ENCODE data around the gene SHISA7.

SHISA7 gene

GRCh38 chr19:55443045-55443823, at the start of gene SHISA7:
Gene SHISA7, minus strand, starts transcription at chr19:55443300. Its CDS starts 437 bp downstream, at chr19:55442863.
- DNase-seq, result no peak

- DNase-seq, result no peak
These were observed 49.4 kb upstream of the SHISA7 start for GRCh38 chr19:55492362-55492944.

DNA sequence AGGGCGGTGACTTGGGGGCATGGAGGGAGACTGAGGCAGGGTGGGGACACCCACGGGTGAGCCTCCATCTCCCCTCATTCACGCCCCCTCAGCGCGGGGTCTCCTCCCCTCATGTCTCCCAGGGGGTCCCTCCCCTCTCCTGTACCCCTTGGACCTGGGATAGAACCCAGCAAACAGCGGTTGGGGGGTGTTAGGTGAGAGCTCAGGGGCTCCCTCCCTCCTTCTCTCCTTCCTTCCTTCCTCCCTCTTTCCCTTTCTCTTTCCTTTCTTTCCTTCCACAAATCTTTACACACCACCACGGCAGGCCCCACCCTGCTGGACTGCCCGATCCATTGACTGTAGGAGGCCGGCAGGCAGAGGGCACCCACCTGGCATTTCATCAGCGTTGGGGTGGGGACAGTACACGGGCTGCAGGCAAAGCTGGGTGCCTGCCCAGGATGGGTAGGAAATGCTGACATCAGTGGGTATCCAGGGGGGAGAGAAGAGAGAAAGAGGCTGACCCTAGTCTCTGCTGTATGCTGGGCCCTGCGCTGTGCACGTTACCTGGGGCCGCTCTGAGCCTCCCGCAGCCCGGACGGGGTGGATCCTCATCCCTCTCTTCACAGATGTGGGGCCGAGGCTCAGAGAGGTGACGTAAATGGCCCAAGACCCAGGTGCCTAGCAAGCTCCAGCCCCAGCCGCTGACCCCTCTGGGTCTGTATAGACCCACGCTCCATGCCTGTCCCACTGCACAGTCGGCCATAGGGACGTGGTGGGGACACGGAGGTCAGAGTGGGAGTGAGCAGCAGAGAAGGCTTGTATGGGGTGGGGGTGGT, 48.7 kb upstream of the SHISA7 start:
- no peak for DNase-seq

- no peak for DNase-seq
These were observed 47.7 kb upstream of the SHISA7 start for GRCh38 chr19:55490478-55491432.

- no peak for DNase-seq
These were observed 46.8 kb upstream of the SHISA7 start for GRCh38 chr19:55489711-55490477.

DNA sequence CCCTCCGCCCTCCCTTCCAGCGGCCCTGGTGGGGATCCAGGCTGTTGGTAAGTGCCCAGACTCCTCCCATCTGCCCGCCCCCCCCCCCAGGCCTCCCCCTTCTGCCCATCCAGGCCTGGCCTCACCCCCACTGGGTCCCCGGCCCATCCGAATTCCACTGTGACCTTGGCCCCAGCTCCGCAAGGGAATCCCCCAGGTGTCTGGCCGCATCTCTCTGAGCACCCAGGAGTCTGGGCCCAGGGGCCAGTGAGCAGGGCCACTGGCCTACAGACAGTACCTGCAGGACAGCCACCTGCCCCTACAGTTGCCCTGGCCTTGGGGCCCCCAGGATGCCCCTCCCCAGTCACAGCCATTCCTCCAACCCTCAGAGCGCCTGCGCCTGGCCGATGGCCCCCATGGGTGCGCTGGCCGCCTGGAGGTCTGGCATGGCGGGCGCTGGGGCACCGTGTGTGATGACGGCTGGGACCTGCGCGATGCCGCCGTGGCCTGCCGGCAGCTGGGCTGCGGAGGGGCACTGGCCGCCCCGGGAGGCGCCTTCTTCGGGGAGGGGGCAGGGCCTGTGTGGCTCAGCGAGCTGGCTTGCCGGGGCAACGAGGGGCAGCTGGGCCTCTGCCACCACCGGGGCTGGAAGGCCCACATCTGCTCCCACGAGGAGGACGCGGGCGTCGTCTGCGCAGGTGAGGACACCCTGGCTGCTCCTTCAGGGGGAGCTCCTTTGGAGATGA, 46.0 kb upstream of the SHISA7 start:
- DNase-seq, result no peak

DNA sequence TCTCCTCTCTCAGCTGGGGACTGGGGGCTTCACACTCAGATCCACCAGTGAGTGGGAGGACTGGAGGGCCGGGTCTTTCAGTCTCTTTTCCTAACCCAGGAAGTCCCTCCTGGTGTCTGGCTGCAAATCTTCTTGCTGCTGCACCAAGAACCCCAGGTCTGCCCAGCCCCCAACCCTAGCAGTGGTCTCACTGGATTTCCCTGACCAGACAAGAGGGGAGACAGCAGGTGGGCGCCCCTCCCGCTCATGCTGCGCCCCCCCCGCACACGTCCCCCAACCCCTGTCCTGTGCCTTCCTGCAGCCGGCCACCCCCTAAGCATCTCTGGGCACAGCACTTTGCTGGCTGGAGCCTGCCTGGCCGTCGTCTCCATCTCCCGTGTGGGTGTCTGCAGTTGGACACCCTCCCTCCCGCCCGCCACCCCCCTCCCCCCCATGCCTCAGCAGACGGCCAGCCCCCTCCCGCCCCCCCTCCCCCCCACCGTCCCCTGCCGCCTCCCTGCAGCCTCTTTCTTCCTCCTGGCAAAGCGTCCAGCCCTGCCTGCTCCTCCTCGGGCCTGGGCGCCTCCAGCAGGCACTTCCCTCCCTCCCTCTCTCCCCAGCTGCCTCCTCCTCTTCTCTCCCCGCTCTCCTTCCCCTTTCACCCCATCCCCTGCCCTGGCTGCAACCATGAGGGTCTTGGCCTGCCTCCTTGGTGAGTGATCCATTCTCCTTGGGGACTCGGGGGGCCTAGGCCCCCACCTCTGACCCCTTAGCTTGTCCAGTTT, 45.0 kb upstream of the SHISA7 start, which contains the start of gene SSC5D:
TSS of gene SSC5D (plus strand) at position 513 of the 764 bp plus-strand sequence. CDS start at position 667, 154 bp downstream.
- no peak for DNase-seq

GRCh38 chr19:55486971-55487923, 44.1 kb upstream of the SHISA7 start:
- no peak for DNase-seq

DNA sequence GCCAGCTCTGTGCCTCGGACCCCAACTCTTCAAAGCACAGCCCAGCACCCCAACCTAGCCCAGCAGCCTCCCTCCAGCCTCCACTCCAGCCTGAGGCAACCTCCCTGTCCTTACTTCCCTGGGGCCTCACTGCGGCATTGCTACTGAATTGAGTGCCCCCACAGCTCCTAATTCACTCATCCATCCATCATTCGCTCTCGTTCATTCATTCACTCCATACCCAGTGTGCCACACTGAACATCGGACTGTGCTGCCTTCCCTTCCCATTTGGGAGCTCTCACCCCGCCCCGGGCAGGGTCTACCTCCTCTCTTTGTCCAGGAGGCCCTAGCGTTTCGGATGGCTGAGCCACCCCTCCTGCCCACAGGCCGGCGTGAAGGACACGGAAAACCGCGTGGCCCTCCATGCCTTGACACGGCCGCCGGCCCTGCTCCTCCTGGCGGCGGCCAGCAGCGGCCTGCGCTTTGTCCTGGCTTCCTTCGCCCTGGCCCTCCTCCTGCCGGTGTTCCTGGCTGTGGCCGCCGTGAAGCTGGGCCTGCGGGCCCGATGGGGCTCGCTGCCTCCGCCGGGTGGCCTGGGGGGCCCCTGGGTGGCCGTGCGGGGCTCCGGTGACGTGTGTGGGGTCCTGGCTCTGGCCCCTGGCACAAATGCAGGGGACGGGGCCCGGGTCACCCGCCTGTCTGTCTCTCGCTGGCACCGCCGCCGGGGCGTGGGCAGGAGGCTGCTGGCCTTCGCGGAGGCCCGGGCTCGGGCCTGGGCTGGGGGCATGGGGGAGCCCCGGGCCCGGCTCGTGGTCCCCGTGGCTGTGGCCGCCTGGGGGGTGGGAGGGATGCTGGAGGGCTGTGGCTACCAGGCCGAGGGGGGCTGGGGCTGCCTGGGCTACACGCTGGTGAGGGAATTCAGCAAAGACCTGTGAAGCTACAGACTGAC, 43.2 kb upstream of the SHISA7 start:
- DNase-seq, result no peak

- no peak for DNase-seq
These were observed 42.4 kb upstream of the SHISA7 start for GRCh38 chr19:55485439-55486011.

DNA sequence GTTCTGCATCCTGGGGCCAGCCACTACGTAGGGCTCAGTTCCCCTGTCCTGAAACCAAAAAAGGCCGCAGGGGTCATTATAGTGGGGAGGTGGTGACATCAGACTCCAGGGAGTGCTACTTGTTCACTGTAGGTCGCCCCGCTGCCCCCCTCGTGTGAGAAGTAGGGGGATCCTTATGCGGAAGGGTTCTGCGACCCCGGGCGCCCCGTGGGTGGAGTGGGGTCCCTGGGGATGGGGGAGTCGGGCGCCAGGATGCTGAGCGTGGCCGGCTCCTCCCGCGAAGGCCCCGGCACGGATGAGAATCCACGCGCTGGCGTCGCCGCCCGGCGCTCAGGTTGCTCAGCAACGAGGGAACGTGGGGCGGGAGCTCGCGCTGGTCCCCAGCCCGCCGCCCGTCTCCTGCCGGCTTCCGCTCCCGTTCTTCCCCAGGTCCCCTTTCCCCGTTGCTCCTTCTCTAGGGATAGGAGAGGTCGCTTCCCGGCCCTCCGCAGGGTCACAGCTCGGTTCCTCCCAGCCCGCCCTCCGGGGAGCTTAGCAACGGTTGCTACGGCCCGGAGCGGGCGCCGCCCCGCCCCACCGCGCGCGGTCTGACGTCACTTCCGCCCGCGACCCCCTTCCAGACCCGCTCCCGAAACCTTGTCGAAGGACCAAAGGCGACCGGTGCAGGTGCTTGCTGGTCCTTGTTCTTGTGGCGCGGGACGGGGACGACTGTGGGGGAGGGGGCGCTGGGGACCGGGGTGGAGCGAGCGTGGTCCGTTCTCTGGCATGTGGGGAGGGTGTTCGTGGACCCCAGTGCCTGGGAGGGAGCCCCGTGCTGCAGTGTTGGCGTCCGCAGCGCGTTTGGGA, 41.7 kb upstream of the SHISA7 start, which contains the start of gene NAT14:
TSS of gene NAT14 (plus strand) at position 596 of the 846 bp plus-strand sequence. CDS start 521 bp downstream, outside the sequence.
- no peak for DNase-seq

DNA sequence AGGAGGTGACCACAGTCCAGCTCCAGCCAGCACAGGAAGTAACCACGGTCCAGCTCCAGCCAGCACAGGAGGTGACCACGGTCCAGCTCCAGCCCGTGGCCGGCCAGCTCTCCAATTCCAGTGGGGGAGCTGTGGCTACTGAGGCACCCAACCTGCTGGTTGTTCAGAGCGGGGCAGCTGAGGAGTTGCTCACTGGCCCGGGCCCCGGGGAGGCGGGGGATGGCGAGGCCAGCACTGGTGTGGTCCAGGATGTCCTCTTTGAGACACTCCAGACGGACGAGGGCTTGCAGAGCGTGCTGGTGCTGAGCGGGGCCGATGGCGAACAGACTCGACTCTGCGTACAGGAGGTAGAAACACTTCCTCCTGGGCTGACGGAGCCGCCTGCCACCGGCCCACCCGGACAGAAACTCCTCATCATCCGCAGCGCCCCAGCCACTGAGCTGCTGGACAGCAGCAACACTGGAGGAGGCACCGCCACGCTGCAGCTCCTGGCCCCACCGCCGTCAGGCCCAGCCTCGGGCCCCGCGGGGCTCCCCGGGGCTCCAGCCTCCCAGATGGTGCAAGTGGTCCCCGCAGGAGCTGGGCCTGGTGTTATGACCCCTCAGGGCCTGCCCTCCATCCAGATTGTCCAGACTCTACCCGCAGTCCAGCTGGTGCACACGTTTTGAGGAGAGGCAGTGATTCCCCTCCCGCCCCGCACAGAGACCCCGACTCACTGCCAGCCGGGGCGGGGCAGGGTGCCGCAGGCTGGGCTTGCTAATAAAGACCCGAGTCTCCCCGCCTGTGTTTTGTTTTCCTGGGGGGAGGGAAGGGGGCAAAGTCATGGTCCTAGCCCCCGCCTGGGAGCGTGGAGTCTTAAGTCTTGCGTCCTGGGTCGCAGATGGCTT, 40.8 kb upstream of the SHISA7 start:
- no peak for DNase-seq

- no peak for DNase-seq
These were observed 40.0 kb upstream of the SHISA7 start for GRCh38 chr19:55482967-55483705.

All from inflammatory macrophage treated with lipopolysaccharide for 1 hour (primary cell).